ENCODE results near the gene FSD1. TPM values are rescaled to one million over a fixed set of nuclear protein-coding genes. Genes with fewer than 3 reads are reported as not detected.

The FSD1 gene
- total RNA-seq, 2 donors from 2014 or later, result 16.0 to 24.7 TPM

GRCh38 chr19:4295972-4296771 lies 8.2 kb upstream of the FSD1 start:
- Mint-ChIP-seq H3K4me3 (no peak overlapping the region), H3K4me1 (ENCODE audit: low read depth in 2 of 2) (peaks cover 9% of the 10 kb centered on the region in 2 donors), H3K27me3 (no peaks in the 10 kb centered on the region), H3K9me3 (no peaks in the 10 kb centered on the region), H3K27ac (no peak overlapping the region), H3K36me3 (no peaks in the 10 kb centered on the region)
- DNase-seq (ENCODE audit: low spot score) (no peak), ATAC-seq (no peak)

GRCh38 chr19:4297901-4298809 lies 6.2 kb upstream of the FSD1 start:
- Mint-ChIP-seq H3K4me3 (peak overlapping the region; percentile 44), H3K4me1 (ENCODE audit: low read depth in 2 of 2) (peaks cover 21 to 27% of the 10 kb centered on the region in 2 donors), H3K27ac (peak overlapping the region; percentile 73 to 74), H3K27me3 (no peaks in the 10 kb centered on the region), H3K9me3 (no peaks in the 10 kb centered on the region), H3K36me3 (no peaks in the 10 kb centered on the region)
- peak; percentile 74 to 79 for ATAC-seq
- no peak for DNase-seq (ENCODE audit: low spot score)

- Mint-ChIP-seq H3K9me3 (no peaks in the 10 kb centered on the region), H3K27ac (peak overlapping the region; percentile 74 to 85), H3K4me1 (ENCODE audit: low read depth in 2 of 2) (peaks cover 26 to 32% of the 10 kb centered on the region in 2 donors), H3K27me3 (no peaks in the 10 kb centered on the region), H3K4me3 (peak overlapping the region; percentile 44), H3K36me3 (no peaks in the 10 kb centered on the region)
- DNase-seq (ENCODE audit: low spot score) (no peak), ATAC-seq (peak; percentile 35 to 50)
These were observed 5.4 kb upstream of the FSD1 start for GRCh38 chr19:4298810-4299550.

- H3K36me3 Mint-ChIP-seq, result no peaks in the 10 kb centered on the region
- H3K27ac Mint-ChIP-seq, result peak overlapping the region in 1 of 2 donors; percentile 85
- H3K4me3 Mint-ChIP-seq, result no peak overlapping the region
- DNase-seq (ENCODE audit: low spot score) (no peak), ATAC-seq (no peak)
- H3K27me3 Mint-ChIP-seq, result no peaks in the 10 kb centered on the region
- peaks cover 33 to 40% of the 10 kb centered on the region in 2 donors for H3K4me1 Mint-ChIP-seq (ENCODE audit: low read depth in 2 of 2)
- H3K9me3 Mint-ChIP-seq, result no peaks in the 10 kb centered on the region
These were observed 3.8 kb upstream of the FSD1 start for GRCh38 chr19:4300589-4300988.

- H3K4me3 Mint-ChIP-seq, result peak overlapping the region; percentile 61
- H3K27me3 Mint-ChIP-seq, result no peaks in the 10 kb centered on the region
- H3K4me1 Mint-ChIP-seq (ENCODE audit: low read depth in 2 of 2), result peaks cover 37 to 40% of the 10 kb centered on the region in 2 donors
- H3K36me3 Mint-ChIP-seq, result no peaks in the 10 kb centered on the region
- H3K27ac Mint-ChIP-seq, result peak overlapping the region; percentile 69 to 85
- ATAC-seq (no peak), DNase-seq (ENCODE audit: low spot score) (no peak)
- no peaks in the 10 kb centered on the region for H3K9me3 Mint-ChIP-seq
These were observed 2.7 kb upstream of the FSD1 start for GRCh38 chr19:4301590-4302242.

- Mint-ChIP-seq H3K4me1 (ENCODE audit: low read depth in 2 of 2) (peaks cover 38 to 40% of the 10 kb centered on the region in 2 donors), H3K9me3 (no peaks in the 10 kb centered on the region), H3K4me3 (peak within 1 kb of the TSS; percentile 61), H3K36me3 (no peaks in the 10 kb centered on the region), H3K27me3 (no peaks in the 10 kb centered on the region), H3K27ac (peak within 1 kb of the TSS; percentile 69 to 85)
- DNase-seq (ENCODE audit: low spot score) (no peak), ATAC-seq (no peak)
These were observed 2.2 kb upstream of the FSD1 start, which contains the start of gene TMIGD2 for GRCh38 chr19:4302243-4302640. TSS of gene TMIGD2 (minus strand) at chr19:4302389. CDS start at chr19:4302385, 4 bp downstream.

GRCh38 chr19:4303819-4304537 lies 420 bp upstream of the FSD1 start:
- no peaks in the 10 kb centered on the region for H3K36me3 Mint-ChIP-seq
- peaks cover 34 to 35% of the 10 kb centered on the region in 2 donors for H3K4me1 Mint-ChIP-seq (ENCODE audit: low read depth in 2 of 2)
- DNase-seq (ENCODE audit: low spot score), result no peak
- no peaks in the 10 kb centered on the region for H3K27me3 Mint-ChIP-seq
- ATAC-seq, result peak; percentile 63 to 71
- peak overlapping the region; percentile 66 to 89 for H3K27ac Mint-ChIP-seq
- H3K9me3 Mint-ChIP-seq, result no peaks in the 10 kb centered on the region
- H3K4me3 Mint-ChIP-seq, result peak overlapping the region; percentile 75

GRCh38 chr19:4305257-4305612 lies 837 bp downstream of the FSD1 start:
- Mint-ChIP-seq H3K4me3 (peak overlapping the region; percentile 73), H3K27me3 (no peaks in the 10 kb centered on the region), H3K9me3 (no peaks in the 10 kb centered on the region), H3K4me1 (ENCODE audit: low read depth in 2 of 2) (peaks cover 34 to 35% of the 10 kb centered on the region in 2 donors), H3K27ac (no peak overlapping the region), H3K36me3 (no peaks in the 10 kb centered on the region)
- ATAC-seq, result no peak
- DNase-seq (ENCODE audit: low spot score), result no peak

GRCh38 chr19:4305659-4306058 lies 1.3 kb downstream of the FSD1 start:
- ATAC-seq (no peak), DNase-seq (ENCODE audit: low spot score) (no peak)
- Mint-ChIP-seq H3K9me3 (no peaks in the 10 kb centered on the region), H3K4me1 (ENCODE audit: low read depth in 2 of 2) (peaks cover 30 to 31% of the 10 kb centered on the region in 2 donors), H3K36me3 (no peaks in the 10 kb centered on the region), H3K27ac (no peak overlapping the region), H3K27me3 (no peaks in the 10 kb centered on the region), H3K4me3 (peak overlapping the region; percentile 73)

GRCh38 chr19:4310247-4311121 lies 6.1 kb downstream of the FSD1 start:
- Mint-ChIP-seq H3K4me3 (no peak overlapping the region), H3K9me3 (no peaks in the 10 kb centered on the region), H3K27ac (no peak overlapping the region), H3K4me1 (ENCODE audit: low read depth in 2 of 2) (peaks cover under 1 to 6% of the 10 kb centered on the region in 2 donors), H3K27me3 (no peaks in the 10 kb centered on the region), H3K36me3 (no peaks in the 10 kb centered on the region)
- ATAC-seq (peak; percentile 43 to 71), DNase-seq (ENCODE audit: low spot score) (no peak)

- no peaks in the 10 kb centered on the region for H3K36me3 Mint-ChIP-seq
- DNase-seq (ENCODE audit: low spot score) (no peak), ATAC-seq (no peak)
- H3K27ac Mint-ChIP-seq, result no peak overlapping the region
- no peaks in the 10 kb centered on the region for H3K9me3 Mint-ChIP-seq
- H3K27me3 Mint-ChIP-seq, result no peaks in the 10 kb centered on the region
- H3K4me1 Mint-ChIP-seq (ENCODE audit: low read depth in 2 of 2), result no peaks in the 10 kb centered on the region
- no peak overlapping the region for H3K4me3 Mint-ChIP-seq
These were observed 9.6 kb downstream of the FSD1 start for GRCh38 chr19:4313847-4314490.

Data from natural killer cell treated with Interleukin-12 subunit alpha and Interleukin-12 subunit beta and Interleukin-15 and Interleukin-18, amount 100 ng/mL, for 72 hours (primary cell).